ENCODE data around the gene SEC11A.
A peak's percentile ranks its signal among the peaks of the same experiment; 100 is the strongest.

GRCh38 chr15:84658080-84658787 is 57.7 kb downstream of the SEC11A start, which contains the start of gene NMB:
- TF ChIP-seq USF1 (IDR thresholded peaks at IDR 0.05) = no peak
- TF ChIP-seq TAF1 (IDR thresholded peaks at IDR 0.05; ENCODE audit: low read depth) = 0 out of 2 replicates have a peak, but pooled peaks have one; percentile 27
- peak; percentile 64; the same call in 1 of the 2 replicates for TF ChIP-seq ZBTB7A (IDR thresholded peaks at IDR 0.05; ENCODE audit: low read depth)
- TF ChIP-seq EGR1 (IDR thresholded peaks at IDR 0.05) = no peak
- TF ChIP-seq, protein P1, sequence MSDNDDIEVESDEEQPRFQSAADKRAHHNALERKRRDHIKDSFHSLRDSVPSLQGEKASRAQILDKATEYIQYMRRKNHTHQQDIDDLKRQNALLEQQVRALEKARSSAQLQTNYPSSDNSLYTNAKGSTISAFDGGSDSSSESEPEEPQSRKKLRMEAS (IDR thresholded peaks at IDR 0.05) = peak; percentile 12; the same call in 1 of the 2 replicates
- TF ChIP-seq YY1 (IDR thresholded peaks at IDR 0.05; ENCODE audit: low read depth) = no peak
